IMR-90 (cell line): Measurements from ENCODE around the gene SLC6A20. TPM values are rescaled to one million over a fixed set of nuclear protein-coding genes. Genes with fewer than 3 reads are reported as not detected.

Source experiments
- ATAC-seq: fragments of 200-7000 bp; cut with Tn5 transposase; 2 replicates; pipeline ENCODE4 v1.9.1; 2020; ENCODE audit warnings: low read depth, mild to moderate bottlenecking, moderate library complexity
- BruUV-seq: library from RNA; stranded (reverse); fragments of 400-500 nt; replicated peaks from 2 replicates; lab custom pipeline; 2021; lab: Mats Ljungman, UMichigan
- CTCF ChIA-PET: fragments of 300-600 bp; formaldehyde crosslinking; extraction: SDS; loops from one replicate; lab custom pipeline; 2021; ENCODE audit warnings: antibody characterized with exemption; lab: Yijun Ruan, JAX
- POLR2A ChIA-PET: fragments of 300-600 bp; sonication (Branson Sonifier 250); formaldehyde crosslinking; loops from one replicate; lab custom pipeline; 2022; ENCODE audit warnings: antibody characterized with exemption; ENCODE audit not compliant: unreplicated experiment; lab: Charles Lee
- DNase-seq: peaks from one replicate; pipeline ENCODE4 v3.0.0; 2013
- H2AFZ ChIP-seq: replicated peaks from 2 replicates; pipeline ENCODE3; 2013; ENCODE audit warnings: low read length, mild to moderate bottlenecking; ENCODE audit not compliant: poor library complexity
- H2AK5ac ChIP-seq: 2 replicates; pipeline ENCODE4 v1.6.1; 2013; ENCODE audit warnings: low read depth, low read length, inconsistent platforms
- H2AK9ac ChIP-seq: replicated peaks from 2 replicates; pipeline ENCODE3; 2013; ENCODE audit warnings: mild to moderate bottlenecking, low read depth, low read length, moderate library complexity; ENCODE audit not compliant: poor library complexity
- H2BK120ac ChIP-seq: 2 replicates; pipeline ENCODE4 v1.6.1; 2013; ENCODE audit warnings: low read depth, low read length, inconsistent platforms
- H2BK15ac ChIP-seq: 3 replicates; pipeline ENCODE4 v1.6.1; 2013; ENCODE audit warnings: low read depth, low read length, inconsistent platforms
- H2BK20ac ChIP-seq: 2 replicates; pipeline ENCODE4 v1.6.1; 2013; ENCODE audit warnings: low read depth, mild to moderate bottlenecking, inconsistent platforms, low read length, moderate library complexity
- H2BK5ac ChIP-seq: 2 replicates; pipeline ENCODE4 v1.6.1; 2013; ENCODE audit warnings: mild to moderate bottlenecking, low read depth, low read length, inconsistent platforms; ENCODE audit not compliant: poor library complexity, severe bottlenecking
- H3K14ac ChIP-seq: replicated peaks from 2 replicates; pipeline ENCODE4 v1.6.1; 2013; ENCODE audit warnings: low read depth, low read length, inconsistent platforms
- H3K18ac ChIP-seq: 2 replicates; pipeline ENCODE4 v1.6.1; 2013; ENCODE audit warnings: low read depth, low read length, control low read depth
- H3K23ac ChIP-seq: 2 replicates; pipeline ENCODE4 v1.6.1; 2013; ENCODE audit warnings: low read depth, low read length, inconsistent platforms
- H3K27ac ChIP-seq: 2 replicates; pipeline ENCODE4 v1.5.1; 2013; ENCODE audit warnings: mild to moderate bottlenecking, control low read depth, low read length; ENCODE audit not compliant: insufficient read depth
- H3K27me3 ChIP-seq: 2 replicates; pipeline ENCODE4 v1.6.1; 2013; ENCODE audit warnings: low read length; ENCODE audit not compliant: control insufficient read depth, insufficient read depth
- H3K36me3 ChIP-seq: 2 replicates; pipeline ENCODE4 v1.6.1; 2013; ENCODE audit warnings: low read length, mixed read lengths; ENCODE audit not compliant: control insufficient read depth, insufficient read depth
- H3K4ac ChIP-seq: 2 replicates; pipeline ENCODE4 v1.6.1; 2013; ENCODE audit warnings: low read depth, low read length, inconsistent platforms
- H3K4me1 ChIP-seq: 2 replicates; pipeline ENCODE4 v1.6.1; 2013; ENCODE audit warnings: low read length, mixed read lengths; ENCODE audit not compliant: control insufficient read depth, insufficient read depth
- H3K4me2 ChIP-seq: 2 replicates; pipeline ENCODE4 v1.6.1; 2013; ENCODE audit warnings: low read depth, mild to moderate bottlenecking, control low read depth, low read length, moderate library complexity
- H3K4me3 ChIP-seq: 2 replicates; pipeline ENCODE4 v1.5.1; 2013; ENCODE audit warnings: low read depth, mild to moderate bottlenecking, control low read depth, low read length, moderate library complexity; ENCODE audit not compliant: insufficient read depth
- H3K56ac ChIP-seq: 2 replicates; pipeline ENCODE4 v1.6.1; 2013; ENCODE audit warnings: low read length, inconsistent platforms; ENCODE audit not compliant: insufficient read depth; ENCODE audit errors: extremely low read depth
- H3K79me1 ChIP-seq, 2 experiments: 2 replicates each; pipeline ENCODE4 v1.6.1; 2013; ENCODE audit warnings: low read length in 2 of 2, inconsistent platforms in 1 of 2, low read depth in 1 of 2
- H3K9ac ChIP-seq: 2 replicates; pipeline ENCODE4 v1.6.1; 2013; ENCODE audit warnings: low read depth, low read length, control low read depth
- H3K9me1 ChIP-seq: 2 replicates; pipeline ENCODE4 v1.6.1; 2013; ENCODE audit warnings: low read length, inconsistent platforms; ENCODE audit not compliant: insufficient read depth
- H3K9me3 ChIP-seq: 2 replicates; pipeline ENCODE4 v1.6.1; 2013; ENCODE audit warnings: low read length; ENCODE audit not compliant: control insufficient read depth, insufficient read depth
- H4K20me1 ChIP-seq: 2 replicates; pipeline ENCODE4 v1.6.1; 2013; ENCODE audit warnings: low read length, inconsistent platforms; ENCODE audit not compliant: insufficient read depth
- H4K5ac ChIP-seq: 2 replicates; pipeline ENCODE4 v1.6.1; 2013; ENCODE audit warnings: mild to moderate bottlenecking, low read depth, low read length, control low read depth
- H4K8ac ChIP-seq, 2 experiments: 2 replicates each; pipeline ENCODE4 v1.6.1; 2013; ENCODE audit warnings: low read depth in 2 of 2, low read length in 2 of 2, control low read depth in 1 of 2, inconsistent platforms in 1 of 2
- H4K91ac ChIP-seq: 2 replicates; pipeline ENCODE4 v1.6.1; 2013; ENCODE audit warnings: low read depth, low read length, inconsistent platforms; ENCODE audit not compliant: insufficient read depth
- CHD1 ChIP-seq: IDR thresholded peaks from 2 replicates; pipeline ENCODE4 v1.6.1; 2012; ENCODE audit warnings: low read depth, low read length, improper control_type of control experiment
- MAZ ChIP-seq: IDR thresholded peaks from 2 replicates; pipeline ENCODE4 v1.6.1; 2012; ENCODE audit warnings: low read depth, mild to moderate bottlenecking, low read length, improper control_type of control experiment, moderate library complexity, borderline replicate concordance
- WGBS, 2 experiments: methylation state at CpG; one replicate each; pipeline versions ENCODE4 v1.1.5 to v1.1.7; 2013; ENCODE audit warnings: missing lambda C conversion rate in 2 of 2; ENCODE audit not compliant: insufficient read length in 1 of 2; ENCODE audit errors: extremely low coverage in 2 of 2; 5-methylcytosine and 5-hydroxymethylcytosine counted together
- dilution Hi-C: fragments of 300-500 bp; cut with HindIII; formaldehyde crosslinking; loops from one replicate; pipeline ENCODE4 v1.14.3; 2018; ENCODE audit warnings: low sequenced_read_pairs; ENCODE audit not compliant: unreplicated experiment
- in situ Hi-C: fragments of 300-500 bp; cut with MboI; formaldehyde crosslinking; loops from 3 replicates; pipeline ENCODE4 v1.14.3; 2019; ENCODE audit warnings: low sequenced_read_pairs, inconsistent platforms, mixed read lengths
- intact Hi-C: fragments of 100-400 bp; cut with micrococcal nuclease; formaldehyde crosslinking; loops from 2 replicates; pipeline ENCODE4 v1.10.0; 2022
- polyA plus RNA-seq, 3 experiments: library from polyadenylated mRNA; depleted of rRNA; stranded (reverse); fragments of >200 nt; gene quantifications; 2 replicates each; pipeline ENCODE4 v1.2.3, GENCODE V29; 2012; ENCODE audit warnings: low replicate concordance in 1 of 3
- total RNA-seq: library from RNA; depleted of rRNA; stranded (reverse); fragments of >200 nt; gene quantifications from 2 replicates; pipeline ENCODE4 v1.2.3, GENCODE V29; 2012

The SLC6A20 gene
- total and polyA plus RNA-seq, 2 of the 4 experiments (the other 2 are of a cell fraction): not detected

- Histone ChIP-seq H3K4me2 (no peak overlapping the region), H2BK20ac (no peak overlapping the region), H3K36me3 (no peaks in the 10 kb centered on the region), H3K23ac (no peak overlapping the region), H2AK9ac (no peak overlapping the region), H3K4me1 (no peaks in the 10 kb centered on the region), H4K8ac (no peak overlapping the region), H3K27me3 (peaks cover 12% of the 10 kb centered on the region), H4K91ac (no peak overlapping the region), H2AK5ac (no peak overlapping the region), H2BK120ac (no peak overlapping the region), H3K9me3 (peaks cover 2% of the 10 kb centered on the region; the same call in 1 of the 2 replicates), H3K4ac (no peak overlapping the region), H4K5ac (no peak overlapping the region), H3K4me3 (no peak overlapping the region), H2AFZ (no peak overlapping the region), H2BK15ac (no peak overlapping the region), H3K9me1 (no peaks in the 10 kb centered on the region), H3K14ac (no peak overlapping the region), H3K27ac (no peak overlapping the region), H3K18ac (no peak overlapping the region), H3K56ac (no peak overlapping the region), H3K79me1 (no peaks in the 10 kb centered on the region), H2BK5ac (no peak overlapping the region), H4K20me1 (no peaks in the 10 kb centered on the region), H3K9ac (no peak overlapping the region)
- DNase-seq: no peak
- intact Hi-C loops: loop anchor here (1.0 to 5.0 kb wide), 5 partner anchors 71 to 615 kb away; no protein-coding TSS in a partner anchor
- TF ChIP-seq CHD1 (no peak), MAZ (no peak)
- in situ Hi-C loops: loop anchor here (5.0 kb wide), 2 partner anchors 170 to 315 kb away; no protein-coding TSS in a partner anchor
- BruUV-seq: no TSS peak
- ChIA-PET CTCF (interaction anchor here (0.7 to 1.7 kb wide), 3 partner anchors 69 to 316 kb away, joined by 4 to 5 read pairs (median 4); no protein-coding TSS in a partner anchor), POLR2A (no interaction called here)
- ATAC-seq: no peak
- WGBS, 2 experiments: 100% methylated on average over 3 of the region's 10 CpGs; no CpG with 5 or more reads in 1 of the 2 experiments
- dilution Hi-C loops: no loop called here
Observed at GRCh38 chr3:45761831-45762230, 34.5 kb downstream of the SLC6A20 start.
